OCI-LY3 (cell line): Measurements from ENCODE around the gene CCDC63.

Experiments used
- CTCF ChIP-seq: fragments of 200-600, 300-600 bp; sonication (generic); IDR thresholded peaks from 2 replicates; pipeline ENCODE4 v1.5.1; 2014; ENCODE audit warnings: antibody characterized with exemption, low read length, low read depth
- EZH2phosphoT487 ChIP-seq: fragments of 200-600 bp; shearing (Covaris generic); IDR thresholded peaks from 2 replicates; pipeline ENCODE4 v1.6.1; 2018; ENCODE audit warnings: antibody characterized with exemption, mixed run types, low read depth

- TF ChIP-seq CTCF (no peak), EZH2phosphoT487 (no peak)
These were observed 2.0 kb upstream of the CCDC63 start for GRCh38 chr12:110844551-110845338.
